GM19452 (cell line): Measurements from ENCODE around the gene ZNHIT1.

Source experiments
- ATAC-seq: cut with Tn5 transposase; IDR thresholded peaks from one replicate; pipeline ENCODE4 v1.9.1; 2021; ENCODE audit not compliant: unreplicated experiment

ZNHIT1 gene

GRCh38 chr7:101216860-101217387, 1.0 kb upstream of the ZNHIT1 start:
- peak; percentile 30 for ATAC-seq

DNA sequence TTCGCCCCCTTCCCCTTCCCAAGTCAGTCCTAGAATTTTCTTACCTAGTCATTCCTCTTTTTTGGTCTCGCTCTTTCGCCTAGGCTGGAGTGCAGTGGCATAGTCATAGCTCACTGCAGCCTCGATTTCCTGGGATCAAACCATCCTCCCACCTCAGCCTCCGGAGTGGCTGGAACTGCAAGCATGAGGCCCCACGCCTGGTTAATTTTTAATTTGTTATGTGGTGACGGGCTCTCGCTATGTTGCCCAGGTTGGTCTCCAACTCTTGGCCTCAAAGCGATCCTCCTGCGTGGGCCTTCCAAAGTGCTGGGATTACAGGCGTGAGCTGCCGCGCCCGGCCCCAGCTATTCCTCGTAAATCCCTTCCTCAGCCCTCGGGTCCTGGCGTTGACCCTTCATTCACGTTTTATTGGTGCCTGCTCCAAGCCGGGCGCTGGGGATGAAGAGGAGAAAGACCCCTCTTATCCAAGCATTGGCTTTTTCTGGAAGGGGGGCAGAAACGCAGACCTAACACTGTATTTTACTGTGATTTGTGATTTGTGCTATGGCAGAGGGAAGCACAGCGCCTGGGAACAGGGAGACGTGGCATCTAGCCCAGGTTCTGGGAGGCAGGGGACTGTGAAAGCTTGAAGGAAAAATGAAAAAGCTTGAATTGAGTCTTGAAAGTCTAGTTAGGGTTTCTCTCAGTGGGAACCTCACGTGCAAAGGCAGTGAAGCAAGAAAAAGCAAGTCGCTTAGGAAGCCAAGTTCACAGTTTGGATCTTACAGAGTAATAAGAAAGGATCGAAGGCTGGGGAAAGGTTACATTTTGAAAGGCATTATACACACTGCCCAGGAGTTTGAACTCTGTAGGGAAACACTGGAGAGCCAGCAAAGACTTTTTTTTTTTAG, 516 bp downstream of the ZNHIT1 start:
- ATAC-seq: no peak

DNA sequence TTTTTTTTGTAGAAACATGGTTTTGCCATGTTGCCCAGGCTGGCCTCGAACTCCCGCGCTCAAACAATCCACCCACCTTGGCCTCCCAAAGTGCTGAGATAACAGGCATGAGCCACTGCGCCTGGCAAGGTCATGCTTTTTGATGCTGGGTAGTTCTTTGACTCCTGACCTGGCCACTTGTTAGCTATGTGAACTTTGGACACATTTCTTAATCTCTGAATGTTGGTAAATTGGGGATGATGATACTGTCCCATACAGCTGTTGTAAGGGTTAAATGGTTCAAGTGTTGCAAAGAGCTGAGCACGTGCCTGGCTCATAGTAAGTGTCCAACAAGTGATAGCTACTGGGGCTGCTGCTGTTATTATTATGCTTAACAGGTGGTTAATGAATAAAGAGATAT, 2.3 kb downstream of the ZNHIT1 start:
- no peak for ATAC-seq

- ATAC-seq: no peak
These were observed 4.4 kb downstream of the ZNHIT1 start for GRCh38 chr7:101222275-101222830.

DNA sequence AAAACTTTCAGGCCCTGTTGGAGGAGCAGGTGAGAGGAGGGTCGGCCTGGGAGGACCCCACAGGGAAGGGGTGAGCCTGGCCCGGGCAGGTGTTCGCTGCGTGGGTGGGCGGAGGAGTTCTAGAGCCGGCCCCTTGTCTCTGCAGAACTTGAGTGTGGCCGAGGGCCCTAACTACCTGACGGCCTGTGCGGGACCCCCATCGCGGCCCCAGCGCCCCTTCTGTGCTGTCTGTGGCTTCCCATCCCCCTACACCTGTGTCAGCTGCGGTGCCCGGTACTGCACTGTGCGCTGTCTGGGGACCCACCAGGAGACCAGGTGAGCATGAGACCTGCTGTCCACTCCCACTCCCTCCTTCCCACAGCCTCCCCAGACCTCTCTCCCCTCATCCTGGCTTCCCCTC, 5.6 kb downstream of the ZNHIT1 start:
- no peak for ATAC-seq

- no peak for ATAC-seq
These were observed 7.7 kb downstream of the ZNHIT1 start for GRCh38 chr7:101225650-101226049.

- ATAC-seq: no peak
These were observed 8.8 kb downstream of the ZNHIT1 start for GRCh38 chr7:101226721-101227120.

GRCh38 chr7:101231644-101232043, 13.7 kb downstream of the ZNHIT1 start:
- ATAC-seq: no peak

GRCh38 chr7:101232141-101232850, 14.3 kb downstream of the ZNHIT1 start:
- ATAC-seq: no peak

- no peak for ATAC-seq
These were observed 16.1 kb downstream of the ZNHIT1 start for GRCh38 chr7:101233907-101234547.

GRCh38 chr7:101234636-101235035, 16.7 kb downstream of the ZNHIT1 start:
- ATAC-seq: no peak

DNA sequence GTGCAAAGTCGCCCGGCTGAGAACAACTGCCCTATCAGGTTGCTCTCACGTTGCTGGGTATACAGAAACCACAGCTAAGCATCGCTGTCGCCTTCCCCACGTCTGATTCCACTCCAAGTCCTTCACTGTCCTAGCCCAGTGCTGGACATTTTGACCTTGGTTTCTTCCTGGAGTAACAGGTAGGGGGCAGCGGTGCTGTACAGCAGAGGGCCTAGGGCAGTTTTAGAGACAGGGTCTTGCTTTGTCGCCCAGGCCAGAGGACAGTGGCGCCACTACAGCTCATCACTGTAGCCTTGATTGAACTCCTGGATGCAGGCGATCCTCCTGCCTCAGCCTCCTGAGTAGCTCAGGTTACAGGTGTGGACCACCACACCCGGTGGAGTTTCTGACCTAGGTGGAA, 17.1 kb downstream of the ZNHIT1 start:
- ATAC-seq: no peak

- ATAC-seq: no peak
These were observed 17.6 kb downstream of the ZNHIT1 start for GRCh38 chr7:101235522-101235921.

DNA sequence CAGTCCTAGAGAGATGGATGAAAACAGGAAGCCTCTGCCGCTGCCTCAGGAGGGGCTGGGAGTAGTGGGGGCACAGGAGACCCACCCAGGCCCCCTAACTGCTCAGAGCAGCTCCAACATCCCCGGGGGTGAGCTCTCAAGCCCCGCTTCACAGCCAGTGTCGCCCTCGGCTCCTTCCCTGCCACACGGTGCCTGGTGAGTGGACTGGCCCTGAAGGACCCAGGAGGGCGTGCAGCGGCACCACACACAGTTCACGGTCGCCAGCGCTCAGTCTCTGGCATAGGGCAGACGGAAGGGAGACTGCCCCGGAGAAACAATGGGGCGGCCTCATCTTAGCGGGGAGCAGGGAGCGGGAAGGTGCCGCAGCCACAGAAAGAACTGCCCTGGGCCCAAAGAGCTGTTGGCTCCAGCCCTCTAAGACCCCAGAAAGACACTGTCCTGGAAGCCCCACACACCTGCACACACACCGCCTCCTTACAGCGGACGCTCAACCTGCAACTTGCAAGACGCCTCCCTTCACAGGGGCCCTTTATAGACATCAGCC, 18.4 kb downstream of the ZNHIT1 start:
- ATAC-seq: no peak

DNA sequence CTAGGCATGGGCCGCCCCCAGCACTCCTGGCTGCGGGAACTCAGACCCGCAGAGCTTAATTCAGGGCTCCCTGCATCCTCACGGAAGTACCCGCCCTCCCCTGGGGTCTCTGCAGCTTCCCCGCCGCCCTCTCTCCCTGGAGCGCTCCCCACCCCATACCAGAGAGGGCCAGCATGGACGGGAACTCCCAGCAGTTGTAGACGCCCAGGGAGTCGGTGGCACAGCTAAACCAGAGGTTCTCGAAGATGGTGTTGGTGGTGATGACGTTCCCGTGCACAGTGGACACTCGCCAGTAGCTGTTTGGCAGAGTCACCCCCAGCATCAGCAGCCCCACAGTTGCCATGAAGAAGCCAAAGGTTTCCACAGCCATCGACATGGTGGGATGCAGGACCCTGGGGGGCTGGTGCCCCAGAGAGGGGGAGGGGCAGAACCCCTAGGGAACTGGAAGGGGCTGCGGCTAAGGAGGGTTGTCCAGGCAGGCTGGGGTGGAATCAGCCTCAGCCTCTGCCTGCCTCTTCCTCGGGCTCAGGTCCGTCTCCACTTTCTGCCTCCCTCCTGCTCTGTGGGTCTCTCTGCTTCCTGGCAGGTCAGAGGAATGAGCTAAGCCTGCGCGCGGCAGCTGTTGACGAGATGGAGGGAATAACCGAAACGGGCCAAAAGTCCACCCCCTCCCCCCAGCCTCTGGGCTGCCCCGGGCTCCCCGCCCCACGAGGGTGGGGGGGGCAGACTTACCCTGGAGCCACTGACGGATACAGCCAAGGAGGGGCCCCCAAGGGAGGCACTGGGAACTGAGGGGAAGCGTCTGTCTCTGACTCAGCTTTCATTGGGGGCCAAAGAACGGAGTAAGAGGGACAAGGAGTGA, 19.5 kb downstream of the ZNHIT1 start, which contains the start of gene CLDN15:
Gene CLDN15 (minus strand): TSS at position 597 of the 862 bp plus-strand sequence. CDS start 221 bp downstream, at position 376.
- ATAC-seq: no peak

GRCh38 chr7:101238226-101239182, 20.5 kb downstream of the ZNHIT1 start:
- no peak for ATAC-seq

DNA sequence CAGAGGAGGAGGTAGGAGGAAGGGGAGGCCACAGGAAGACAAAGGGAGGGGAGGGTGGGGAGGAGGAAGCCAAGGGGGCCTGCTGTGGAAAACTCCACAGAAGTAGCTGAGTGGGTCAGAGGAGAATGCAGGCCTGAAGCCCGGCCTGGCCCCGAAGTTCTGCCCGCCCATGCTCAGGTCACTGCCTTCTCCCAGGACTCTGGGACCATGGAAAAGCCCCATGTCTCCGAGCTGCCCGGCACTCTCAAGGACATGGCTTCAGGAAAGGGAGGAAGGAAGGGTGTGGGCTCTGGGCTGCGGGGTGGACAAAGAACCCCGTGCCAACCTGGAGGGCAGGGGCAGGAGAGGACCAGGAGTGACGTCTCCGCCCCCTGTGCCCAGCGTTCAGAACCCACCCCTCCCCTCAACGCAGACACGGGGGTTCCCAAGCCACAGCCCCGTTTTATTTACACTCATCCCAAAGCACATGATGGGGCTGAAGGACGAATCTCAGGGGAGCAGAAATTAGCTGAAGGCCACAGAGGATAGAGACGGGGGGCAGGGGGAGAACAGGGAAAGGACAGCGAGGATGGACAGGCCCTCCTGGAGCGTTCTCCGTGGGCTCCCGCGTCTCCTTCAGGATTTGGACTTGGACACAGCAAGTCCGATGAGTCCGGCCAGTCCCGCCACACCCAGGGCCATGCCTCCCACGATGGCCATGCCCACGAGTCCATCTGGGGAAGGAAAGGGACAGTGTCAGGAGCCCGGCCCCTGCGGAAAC, 21.4 kb downstream of the ZNHIT1 start:
- no peak for ATAC-seq

- ATAC-seq: no peak
These were observed 21.9 kb downstream of the ZNHIT1 start for GRCh38 chr7:101239951-101240220.
